ENCODE results near the gene PSMF1. TPM values are rescaled to one million over a fixed set of nuclear protein-coding genes. Genes with fewer than 3 reads are reported as not detected.

Gene PSMF1
- total RNA-seq, 1 experiment from 2014 or later: 90.8 TPM

GRCh38 chr20:1075616-1076015, 42.8 kb upstream of the PSMF1 start:
- Histone ChIP-seq H3T11ph (ENCODE audit: low read length) (no peak overlapping the region), H3K4me2 (ENCODE audit: insufficient read depth, insufficient read length, low read length) (no peak overlapping the region), H3K27me3 (ENCODE audit: insufficient read depth, low read length) (no peaks in the 10 kb centered on the region), H2BK15ac (ENCODE audit: low read depth, low read length) (no peak overlapping the region), H3K9ac (ENCODE audit: extremely low read depth, insufficient read length, low read length) (no peak overlapping the region), H2BK5ac (ENCODE audit: insufficient read length, low read length) (no peak overlapping the region), H3K9me3 (ENCODE audit: control insufficient read depth, low read depth, low read length) (no peaks in the 10 kb centered on the region), H3K18ac (ENCODE audit: insufficient read length, low read depth, low read length) (no peak overlapping the region), H2BK120ac (ENCODE audit: low read depth, low read length, poor library complexity, severe bottlenecking) (no peak overlapping the region), H2BK20ac (ENCODE audit: low read depth, low read length, poor library complexity, severe bottlenecking) (no peak overlapping the region), H3K4me1 (ENCODE audit: insufficient read depth, low read length) (no peaks in the 10 kb centered on the region), H3K56ac (ENCODE audit: insufficient read length, low read depth, low read length) (no peak overlapping the region), H3K23ac (ENCODE audit: insufficient read length, low read depth, low read length) (no peak overlapping the region), H3K79me2 (ENCODE audit: insufficient read depth, low read length) (no peaks in the 10 kb centered on the region), H3K27ac (ENCODE audit: insufficient read length, low read depth, low read length) (no peak overlapping the region), H2AFZ (ENCODE audit: low read length) (no peak overlapping the region), H4K5ac (ENCODE audit: insufficient read length, low read depth, low read length) (no peak overlapping the region), H3K14ac (ENCODE audit: insufficient read depth, low read length) (no peak overlapping the region), H4K91ac (ENCODE audit: insufficient read length, low read depth, low read length) (no peak overlapping the region), H3K4ac (ENCODE audit: low read depth, low read length) (no peak overlapping the region), H3K23me2 (ENCODE audit: insufficient read length, low read depth, low read length, poor library complexity, severe bottlenecking) (no peaks in the 10 kb centered on the region), H2BK12ac (ENCODE audit: insufficient read length, low read depth, low read length) (no peak overlapping the region), H2AK5ac (ENCODE audit: insufficient read length, low read length) (no peak overlapping the region), H3K79me1 (ENCODE audit: insufficient read depth, low read depth, low read length, poor library complexity, severe bottlenecking) (no peaks in the 10 kb centered on the region), H4K8ac (replicated peaks; ENCODE audit: insufficient read length, low read depth, low read length) (no peak overlapping the region), H4K20me1 (ENCODE audit: control insufficient read depth, insufficient read depth, insufficient read length) (no peaks in the 10 kb centered on the region)
- no peak for DNase-seq
- WGBS (ENCODE audit: extremely low coverage, insufficient read length, low lambda C conversion rate): no CpG with 5 or more reads among the region's 3 CpGs
- Mint-ChIP-seq H3K36me3 (ENCODE audit: insufficient read depth in 1 of 3, low read depth in 3 of 3) (no peaks in the 10 kb centered on the region), H3K4me1 (peaks cover 4 to 5% of the 10 kb centered on the region in 2 experiments; a peak in 3 of 4 replicates), H3K27me3 (ENCODE audit: low read depth) (peaks cover 10% of the 10 kb centered on the region), H3K27ac (no peak overlapping the region; a peak in 1 of 7 replicates), H3K4me3 (no peak overlapping the region), H3K9me3 (peaks cover 4 to 10% of the 10 kb centered on the region in 2 experiments; a peak in 4 of 5 replicates)
- TF ChIP-seq CTCF (conservative IDR thresholded peaks at IDR 0.05): no peak
